AG04449 (cell line): ENCODE data around the gene MBNL1.

ENCODE experiments used
- CTCF ChIA-PET: fragments of 350-600 bp; formaldehyde crosslinking; extraction: SDS; loops from one replicate; lab custom pipeline; 2021; ENCODE audit warnings: antibody characterized with exemption; lab: Yijun Ruan, JAX
- POLR2A ChIA-PET: fragments of 400-600, 350-600 bp; formaldehyde crosslinking; extraction: SDS; loops from one replicate; lab custom pipeline; 2020; ENCODE audit warnings: antibody characterized with exemption, inconsistent platforms; lab: Yijun Ruan, JAX
- DNase-seq: peaks from one replicate; pipeline ENCODE4 v3.0.0-alpha.2; 2010; ENCODE audit warnings: low read depth, low spot score
- H3K4me3 ChIP-seq: 2 replicates; pipeline ENCODE4 v1.5.1; 2011; ENCODE audit warnings: low read depth, mild to moderate bottlenecking, control low read depth, low read length
- CTCF ChIP-seq: IDR thresholded peaks from one replicate; pipeline ENCODE4 v1.5.1; 2011; ENCODE audit warnings: mild to moderate bottlenecking, moderate library complexity, low read length, control low read depth, inconsistent platforms; ENCODE audit not compliant: insufficient read depth; ENCODE audit errors: missing control alignments

MBNL1 gene

DNA sequence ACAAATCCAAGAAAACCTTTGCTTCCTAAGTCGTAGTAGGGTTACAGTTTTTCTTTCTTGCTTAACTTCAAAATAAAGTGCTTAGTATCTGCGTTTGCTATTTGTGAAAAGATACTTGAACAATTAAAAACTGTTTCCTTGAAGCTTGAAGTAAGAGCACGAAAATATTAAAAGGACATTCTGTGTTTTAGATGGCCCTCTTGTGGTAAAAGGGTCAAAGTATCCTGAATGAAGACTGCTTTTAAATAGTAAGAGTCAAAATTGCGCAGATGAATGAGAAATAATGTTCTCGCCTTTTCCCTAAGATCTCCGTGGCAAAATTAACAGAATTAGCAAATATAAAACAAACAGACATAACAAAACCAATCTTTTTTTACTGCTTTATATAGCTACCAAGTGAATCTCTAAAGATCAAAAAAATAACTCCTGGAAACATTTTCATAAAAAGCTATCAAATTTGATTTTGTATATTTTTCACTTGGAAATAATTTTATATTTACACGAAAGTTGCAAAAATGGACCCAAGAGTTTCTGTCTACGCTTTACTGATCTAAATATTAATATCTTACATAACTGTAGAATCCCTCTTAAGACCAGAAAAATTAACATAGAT, 175.4 kb downstream of the MBNL1 start:
- TF ChIP-seq CTCF, result peak; percentile 34
- CTCF ChIA-PET, result interaction anchor here (0.9 to 3.9 kb wide), 13 partner anchors 8 to 427 kb away, joined by 3 to 27 read pairs (median 4); no protein-coding TSS in a partner anchor
- POLR2A ChIA-PET, result no interaction called here
- H3K4me3 ChIP-seq, result no peak overlapping the region
- no peak for DNase-seq

DNA sequence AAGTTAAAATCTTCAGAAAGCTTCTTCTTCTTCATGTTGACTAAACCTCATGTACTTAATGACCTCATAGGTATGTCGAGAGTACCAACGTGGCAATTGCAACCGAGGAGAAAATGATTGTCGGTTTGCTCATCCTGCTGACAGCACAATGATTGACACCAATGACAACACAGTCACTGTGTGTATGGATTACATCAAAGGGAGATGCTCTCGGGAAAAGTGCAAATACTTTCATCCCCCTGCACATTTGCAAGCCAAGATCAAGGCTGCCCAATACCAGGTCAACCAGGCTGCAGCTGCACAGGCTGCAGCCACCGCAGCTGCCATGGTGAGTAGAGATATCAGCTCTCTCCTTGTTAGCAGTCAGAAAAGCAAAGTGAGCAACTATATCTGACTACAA, 176.5 kb downstream of the MBNL1 start:
- no peak overlapping the region for H3K4me3 ChIP-seq
- DNase-seq, result no peak
- TF ChIP-seq CTCF, result no peak
- ChIA-PET CTCF (interaction anchor here (1.1 to 3.9 kb wide), 5 partner anchors 12 to 418 kb away, joined by 3 to 27 read pairs (median 4); no protein-coding TSS in a partner anchor), POLR2A (no interaction called here)

DNA sequence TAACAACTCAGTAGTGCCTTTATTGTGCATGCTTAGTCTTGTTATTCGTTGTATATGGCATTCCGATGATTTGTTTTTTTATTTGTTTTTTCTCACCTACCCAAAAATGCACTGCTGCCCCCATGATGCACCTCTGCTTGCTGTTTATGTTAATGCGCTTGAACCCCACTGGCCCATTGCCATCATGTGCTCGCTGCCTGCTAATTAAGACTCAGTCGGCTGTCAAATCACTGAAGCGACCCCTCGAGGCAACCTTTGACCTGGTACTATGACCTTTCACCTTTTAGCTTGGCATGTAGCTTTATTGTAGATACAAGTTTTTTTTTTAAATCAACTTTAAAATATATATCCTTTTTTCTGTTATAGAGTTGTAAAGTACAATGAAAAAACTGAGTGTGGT, 177.8 kb downstream of the MBNL1 start:
- POLR2A ChIA-PET, result no interaction called here
- CTCF ChIA-PET, result interaction anchor here (1.1 to 3.9 kb wide), 5 partner anchors 11 to 420 kb away, joined by 3 to 27 read pairs (median 3); no protein-coding TSS in a partner anchor
- no peak for TF ChIP-seq CTCF
- H3K4me3 ChIP-seq, result no peak overlapping the region
- no peak for DNase-seq

- POLR2A ChIA-PET, result no interaction called here
- no peak for TF ChIP-seq CTCF
- no peak overlapping the region for H3K4me3 ChIP-seq
- CTCF ChIA-PET, result interaction anchor here (0.6 to 1.3 kb wide), 2 partner anchors 9 to 375 kb away, joined by 3 to 7 read pairs; no protein-coding TSS in a partner anchor
- DNase-seq, result no peak
Measured at GRCh38 chr3:152447511-152447910, 178.8 kb downstream of the MBNL1 start.

- CTCF ChIA-PET, result interaction anchor here (0.6 to 1.3 kb wide), 2 partner anchors 10 to 376 kb away, joined by 3 to 7 read pairs; no protein-coding TSS in a partner anchor
- no peak for DNase-seq
- TF ChIP-seq CTCF, result no peak
- POLR2A ChIA-PET, result no interaction called here
- H3K4me3 ChIP-seq, result no peak overlapping the region
Measured at GRCh38 chr3:152448091-152448490, 179.4 kb downstream of the MBNL1 start.

DNA sequence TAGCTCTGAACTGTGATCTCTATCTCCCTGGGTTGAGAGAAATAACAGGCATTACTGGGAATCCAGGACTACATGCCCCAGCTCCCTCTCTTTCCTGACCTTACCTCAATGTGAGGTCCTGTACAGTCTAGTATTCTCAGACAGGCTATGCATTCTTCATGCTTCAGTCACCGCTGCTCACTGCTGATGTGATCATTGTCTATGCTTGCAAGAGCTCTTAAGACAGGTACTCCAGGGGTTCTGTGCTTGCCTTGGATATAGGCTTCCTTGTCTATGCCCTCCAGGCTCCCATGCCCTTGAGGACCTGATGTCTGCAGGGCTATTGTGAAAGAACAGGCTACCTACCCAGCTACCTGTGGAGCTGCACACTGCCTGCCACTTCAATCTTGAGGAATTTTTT, 183.6 kb downstream of the MBNL1 start:
- ChIA-PET CTCF (interaction anchor here (1.8 kb wide), 1 partner anchor 9 kb away, joined by 6 read pairs; no protein-coding TSS in a partner anchor), POLR2A (no interaction called here)

More for the DNA sequence above, 183.6 kb downstream of the MBNL1 start:
- no peak for DNase-seq
- TF ChIP-seq CTCF, result no peak
- H3K4me3 ChIP-seq, result no peak overlapping the region
